Activated CD4-positive, alpha-beta T cell treated with anti-CD3 and anti-CD28 coated beads for 1 hour (primary cell): ENCODE measurements around the gene EDEM3.
"Not testable (repeated sequence)": the region's sequence is repeated elsewhere in the genome, so short reads cannot be mapped to it uniquely, and the experiment has no call there.

ENCODE experiments used
- DNase-seq: peaks from one replicate; pipeline ENCODE4 v3.0.0-alpha.2; 2020

Gene EDEM3

GRCh38 chr1:184734980-184735379 is 19.7 kb downstream of the EDEM3 start:
- DNase-seq: no peak

- DNase-seq: no peak
Measured at GRCh38 chr1:184724843-184725242, 29.8 kb downstream of the EDEM3 start.

- no peak for DNase-seq
Measured at GRCh38 chr1:184716158-184716557, 38.5 kb downstream of the EDEM3 start.

- DNase-seq: no peak
Measured at GRCh38 chr1:184709418-184709817, 45.2 kb downstream of the EDEM3 start.

GRCh38 chr1:184708084-184708676 is 46.5 kb downstream of the EDEM3 start:
- no peak for DNase-seq

GRCh38 chr1:184705271-184705670 is 49.4 kb downstream of the EDEM3 start:
- DNase-seq: no peak

GRCh38 chr1:184701816-184702215 is 52.8 kb downstream of the EDEM3 start:
- DNase-seq: no peak

- no peak for DNase-seq
Measured at GRCh38 chr1:184698969-184699368, 55.7 kb downstream of the EDEM3 start.

- no peak for DNase-seq
Measured at GRCh38 chr1:184698016-184698415, 56.6 kb downstream of the EDEM3 start.

- no peak for DNase-seq
Measured at GRCh38 chr1:184696403-184696802, 58.3 kb downstream of the EDEM3 start.

GRCh38 chr1:184695023-184695422 is 59.6 kb downstream of the EDEM3 start:
- DNase-seq: no peak

- no peak for DNase-seq
Measured at GRCh38 chr1:184693011-184693410, 61.6 kb downstream of the EDEM3 start.

GRCh38 chr1:184691719-184692324 is 62.8 kb downstream of the EDEM3 start:
- DNase-seq: no peak

GRCh38 chr1:184686540-184686939 is 68.1 kb downstream of the EDEM3 start:
- no peak for DNase-seq

GRCh38 chr1:184685116-184685515 is 69.5 kb downstream of the EDEM3 start:
- no peak for DNase-seq

- no peak for DNase-seq
Measured at GRCh38 chr1:184684285-184685074, 70.2 kb downstream of the EDEM3 start.

- no peak for DNase-seq
Measured at GRCh38 chr1:184682956-184683355, 71.7 kb downstream of the EDEM3 start.

GRCh38 chr1:184680611-184681225 is 73.9 kb downstream of the EDEM3 start:
- DNase-seq: not testable (repeated sequence)

- DNase-seq: not testable (repeated sequence)
Measured at GRCh38 chr1:184679472-184679871, 75.2 kb downstream of the EDEM3 start.

GRCh38 chr1:184677344-184677743 is 77.3 kb downstream of the EDEM3 start:
- DNase-seq: no peak

- no peak for DNase-seq
Measured at GRCh38 chr1:184673305-184673704, 81.4 kb downstream of the EDEM3 start.

- DNase-seq: no peak
Measured at GRCh38 chr1:184672013-184672726, 82.5 kb downstream of the EDEM3 start.

- DNase-seq: no peak
Measured at GRCh38 chr1:184669391-184669790, 85.3 kb downstream of the EDEM3 start.
